WTC11 (cell line): ENCODE measurements around the gene FBXW2. TPM values are rescaled to one million over a fixed set of nuclear protein-coding genes. Genes with fewer than 3 reads are reported as not detected.

Source experiments
- ATAC-seq: fragments of 200-7000 bp; cut with Tn5 transposase; 2 replicates; pipeline ENCODE4 v1.10.0; 2021; ENCODE audit warnings: mild to moderate bottlenecking, moderate library complexity
- CTCF ChIA-PET: fragments of 300-600 bp; sonication (Branson Sonifier 250); formaldehyde crosslinking; loops from one replicate; lab custom pipeline; 2021; ENCODE audit warnings: antibody characterized with exemption; lab: Charles Lee
- POLR2A ChIA-PET: fragments of 350-600 bp; sonication (Branson Sonifier 250); formaldehyde crosslinking; loops from one replicate; lab custom pipeline; 2021; ENCODE audit warnings: antibody characterized with exemption; lab: Charles Lee
- DNase-seq: peaks from one replicate; pipeline ENCODE4 v3.0.0; 2021; ENCODE audit warnings: low spot score
- H3K27ac Mint-ChIP-seq: 2 replicates; pipeline ENCODE4 v1.8.0; 2021; ENCODE audit warnings: mixed read lengths
- H3K27me3 Mint-ChIP-seq: 2 replicates; pipeline ENCODE4 v1.8.0; 2021; ENCODE audit warnings: low read depth, mild to moderate bottlenecking, moderate library complexity, mixed read lengths
- H3K36me3 Mint-ChIP-seq: 2 replicates; pipeline ENCODE4 v1.8.0; 2021; ENCODE audit warnings: mixed read lengths
- H3K4me1 Mint-ChIP-seq: 2 replicates; pipeline ENCODE4 v1.8.0; 2022; ENCODE audit warnings: mixed read lengths
- H3K4me3 Mint-ChIP-seq: 2 replicates; pipeline ENCODE4 v1.8.0; 2021; ENCODE audit warnings: mild to moderate bottlenecking, moderate library complexity, mixed read lengths
- H3K9me3 Mint-ChIP-seq: 2 replicates; pipeline ENCODE4 v1.8.0; 2021; ENCODE audit warnings: mixed read lengths
- ARID4B ChIP-seq: sonication (generic); formaldehyde crosslinking; IDR thresholded peaks from 2 replicates; pipeline ENCODE4 v1.8.0; 2023; ENCODE audit warnings: missing genetic modification reagents, mild to moderate bottlenecking, borderline replicate concordance
- ESRRA ChIP-seq: sonication (generic); formaldehyde crosslinking; IDR thresholded peaks from 2 replicates; pipeline ENCODE4 v1.8.1; 2022; ENCODE audit warnings: mild to moderate bottlenecking, missing genetic modification reagents, borderline replicate concordance
- NFE2L1 ChIP-seq: sonication (generic); formaldehyde crosslinking; IDR thresholded peaks from 2 replicates; pipeline ENCODE4 v1.8.1; 2023; ENCODE audit warnings: missing genetic modification reagents
- OVOL2 ChIP-seq: fragments of 250-450 bp; sonication (Bioruptor Pico); IDR thresholded peaks from 2 replicates; pipeline ENCODE4 v1.9.0; 2021; ENCODE audit warnings: mild to moderate bottlenecking, borderline replicate concordance
- PRDM15 ChIP-seq: sonication (generic); formaldehyde crosslinking; IDR thresholded peaks from 2 replicates; pipeline ENCODE4 v1.8.0; 2022; ENCODE audit warnings: missing genetic modification reagents
- PREB ChIP-seq: sonication (generic); formaldehyde crosslinking; IDR thresholded peaks from 2 replicates; pipeline ENCODE4 v1.8.1; 2022; ENCODE audit warnings: mild to moderate bottlenecking, missing genetic modification reagents, moderate library complexity, borderline replicate concordance
- RELA ChIP-seq: sonication (generic); formaldehyde crosslinking; IDR thresholded peaks from 2 replicates; pipeline ENCODE4 v1.8.1; 2022; ENCODE audit warnings: missing genetic modification reagents, mild to moderate bottlenecking, borderline replicate concordance
- RORB ChIP-seq: fragments of 250-450 bp; sonication (Bioruptor Pico); IDR thresholded peaks from 2 replicates; pipeline ENCODE4 v1.9.0; 2021; ENCODE audit warnings: mild to moderate bottlenecking
- TEAD4 ChIP-seq: sonication (generic); formaldehyde crosslinking; IDR thresholded peaks from 2 replicates; pipeline ENCODE4 v1.8.0; 2022; ENCODE audit warnings: mild to moderate bottlenecking, missing genetic modification reagents
- ZNF121 ChIP-seq: sonication (generic); formaldehyde crosslinking; IDR thresholded peaks from 2 replicates; pipeline ENCODE4 v1.8.0; 2023; ENCODE audit warnings: missing genetic modification reagents
- ZNF219 ChIP-seq: sonication (generic); formaldehyde crosslinking; IDR thresholded peaks from 2 replicates; pipeline ENCODE4 v1.8.0; 2023; ENCODE audit warnings: missing genetic modification reagents, mild to moderate bottlenecking, borderline replicate concordance
- ZNF232 ChIP-seq: sonication (generic); formaldehyde crosslinking; IDR thresholded peaks from 2 replicates; pipeline ENCODE4 v1.8.0; 2022; ENCODE audit warnings: mild to moderate bottlenecking, missing genetic modification reagents
- ZNF281 ChIP-seq: sonication (generic); formaldehyde crosslinking; IDR thresholded peaks from 2 replicates; pipeline ENCODE4 v1.8.0; 2023; ENCODE audit warnings: mild to moderate bottlenecking, missing genetic modification reagents
- ZNF416 ChIP-seq: fragments of 250-450 bp; sonication (Bioruptor Pico); IDR thresholded peaks from 2 replicates; pipeline ENCODE4 v1.9.0; 2021; ENCODE audit warnings: mild to moderate bottlenecking, inconsistent platforms
- total RNA-seq: library from RNA; stranded (reverse); gene quantifications from 3 replicates; pipeline ENCODE4 v1.2.3, GENCODE V29; 2021

Gene FBXW2
- total RNA-seq, 1 experiment from 2014 or later: 59.8 TPM

- TF ChIP-seq ESRRA (no peak), PREB (CRISPR knock-in tag) (no peak), ZNF121 (CRISPR knock-in tag) (no peak), PRDM15 (CRISPR knock-in tag) (no peak), OVOL2 (CRISPR knock-in tag) (no peak), NFE2L1 (no peak), ZNF232 (no peak), TEAD4 (no peak), ZNF416 (no peak), RORB (no peak), ARID4B (CRISPR knock-in tag) (no peak)
- ATAC-seq: no peak
- H3K27me3 Mint-ChIP-seq: no peaks in the 10 kb centered on the region
Observed at GRCh38 chr9:120776788-120777187, 16.4 kb downstream of the FBXW2 start.

GRCh38 chr9:120775859-120776258 lies 17.4 kb downstream of the FBXW2 start:
- H3K27ac Mint-ChIP-seq: 0 out of 2 replicates have a peak overlapping the region, but pooled peaks have one; percentile 4
- ChIA-PET POLR2A (no interaction called here), CTCF (no interaction called here)
- no peak overlapping the region for H3K4me3 Mint-ChIP-seq
- TF ChIP-seq ZNF281: no peak
- no peak for TF ChIP-seq RELA (CRISPR knock-in tag)
- TF ChIP-seq ZNF219 (CRISPR knock-in tag): no peak
- no peaks in the 10 kb centered on the region for H3K4me1 Mint-ChIP-seq
- ATAC-seq (no peak), DNase-seq (no peak)
- no peaks in the 10 kb centered on the region for H3K9me3 Mint-ChIP-seq
- no peaks in the 10 kb centered on the region for H3K27me3 Mint-ChIP-seq
- H3K36me3 Mint-ChIP-seq: peaks cover 50% of the 10 kb centered on the region

More at GRCh38 chr9:120776788-120777187, 16.4 kb downstream of the FBXW2 start:
- Mint-ChIP-seq H3K4me3 (no peak overlapping the region), H3K4me1 (no peaks in the 10 kb centered on the region), H3K9me3 (no peaks in the 10 kb centered on the region), H3K36me3 (peaks cover 42% of the 10 kb centered on the region), H3K27ac (no peak overlapping the region)
- ChIA-PET POLR2A (no interaction called here), CTCF (interaction anchor here (0.6 kb wide), 1 partner anchor 283 kb away, joined by 3 read pairs; no protein-coding TSS in a partner anchor)
- no peak for DNase-seq
